GM19397 (cell line): Measurements from ENCODE around the gene PGRMC2.
"Not testable (repeated sequence)": the region's sequence is repeated elsewhere in the genome, so short reads cannot be mapped to it uniquely, and the experiment has no call there.

Experiments used
- ATAC-seq: cut with Tn5 transposase; IDR thresholded peaks from one replicate; pipeline ENCODE4 v1.9.1; 2021; ENCODE audit warnings: mild to moderate bottlenecking, moderate library complexity; ENCODE audit not compliant: unreplicated experiment

PGRMC2 gene

DNA sequence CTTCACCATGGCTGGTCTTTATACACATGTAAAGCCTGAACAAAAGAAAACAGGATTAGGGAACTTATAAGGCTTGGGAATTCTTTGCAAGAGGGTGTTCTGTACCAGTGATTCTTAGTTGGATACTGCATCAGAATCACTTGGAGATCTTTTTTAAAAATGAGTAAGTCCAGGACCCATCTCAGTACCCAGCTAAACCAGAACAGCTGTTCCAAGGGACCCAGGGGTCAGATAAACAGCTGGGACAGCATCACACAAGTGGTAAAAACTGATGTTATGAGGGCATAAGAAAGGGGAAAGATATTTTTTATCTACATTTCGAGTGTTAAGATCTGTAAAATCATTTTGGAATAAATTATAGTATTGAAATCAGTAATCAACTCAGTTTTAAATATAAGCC, 16.1 kb downstream of the PGRMC2 start:
- ATAC-seq: no peak

DNA sequence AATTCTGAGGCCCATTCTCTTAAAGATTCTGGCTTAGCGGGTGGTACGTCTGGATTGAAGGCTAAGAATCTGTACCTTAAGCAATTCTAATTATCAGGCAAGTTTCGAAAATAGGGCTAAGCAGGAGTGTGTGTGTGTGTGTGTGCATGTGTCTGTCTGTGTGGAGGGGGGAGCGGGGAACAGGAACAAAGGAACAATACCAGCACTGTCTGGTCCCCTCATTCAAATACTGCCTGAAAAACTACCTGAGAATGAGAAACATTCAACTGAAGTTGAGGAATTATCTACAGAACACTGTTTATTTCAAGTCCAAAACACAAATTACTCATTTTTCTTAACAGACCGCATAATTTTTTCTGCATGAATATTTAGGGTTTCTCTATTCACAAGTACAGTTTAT, 18.6 kb downstream of the PGRMC2 start:
- no peak for ATAC-seq

GRCh38 chr4:128267745-128268144, 19.9 kb downstream of the PGRMC2 start:
- no peak for ATAC-seq

GRCh38 chr4:128267171-128267570, 20.4 kb downstream of the PGRMC2 start:
- ATAC-seq: not testable (repeated sequence)

- not testable (repeated sequence) for ATAC-seq
Measured at GRCh38 chr4:128265550-128265949, 22.1 kb downstream of the PGRMC2 start.

GRCh38 chr4:128259889-128260288, 27.7 kb downstream of the PGRMC2 start:
- not testable (repeated sequence) for ATAC-seq

DNA sequence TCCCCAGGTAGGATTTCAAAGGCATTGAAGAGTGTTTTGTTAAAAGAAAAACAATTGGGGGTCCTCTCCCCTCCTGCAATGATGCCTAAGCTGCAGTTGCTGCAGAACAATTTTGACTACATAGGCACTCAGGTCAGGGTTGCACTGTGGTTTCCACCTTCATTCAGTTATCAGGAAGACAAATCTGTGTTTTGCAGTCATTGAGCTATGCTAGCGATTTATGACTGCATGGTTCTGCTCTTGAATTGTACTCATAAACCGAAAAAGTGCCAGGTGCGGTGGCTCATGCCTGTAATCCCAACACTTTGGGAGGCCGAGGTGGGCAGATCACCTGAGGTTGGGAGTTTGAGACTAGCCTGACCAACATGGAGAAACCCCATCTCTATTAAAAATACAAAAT, 29.4 kb downstream of the PGRMC2 start:
- not testable (repeated sequence) for ATAC-seq

- no peak for ATAC-seq
Measured at GRCh38 chr4:128256539-128256938, 31.1 kb downstream of the PGRMC2 start.

GRCh38 chr4:128255906-128256305, 31.7 kb downstream of the PGRMC2 start:
- no peak for ATAC-seq

GRCh38 chr4:128249787-128250668, 37.6 kb downstream of the PGRMC2 start:
- ATAC-seq: no peak

- no peak for ATAC-seq
Measured at GRCh38 chr4:128247906-128248305, 39.7 kb downstream of the PGRMC2 start.

DNA sequence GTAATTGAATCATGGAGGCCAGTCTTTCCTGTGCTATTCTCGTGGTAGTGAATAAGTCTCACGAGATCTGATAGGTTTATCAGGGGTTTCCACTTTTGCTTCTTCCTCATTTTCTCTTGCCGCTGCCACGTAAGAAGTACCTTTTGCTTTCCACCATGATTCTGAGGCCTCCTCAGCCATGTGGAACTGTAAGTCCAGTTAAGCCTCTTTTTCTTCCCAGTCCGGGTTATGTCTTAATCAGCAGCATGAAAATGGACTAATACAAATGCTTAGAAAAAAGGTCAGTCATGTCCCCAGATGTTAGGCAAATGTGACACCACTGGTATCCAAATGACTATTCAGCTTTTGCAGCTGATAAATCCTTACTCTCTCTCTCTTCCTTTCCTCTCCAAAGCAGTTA, 42.2 kb downstream of the PGRMC2 start:
- ATAC-seq: not testable (repeated sequence)

- ATAC-seq: no peak
Measured at GRCh38 chr4:128244379-128244778, 43.2 kb downstream of the PGRMC2 start.

- no peak for ATAC-seq
Measured at GRCh38 chr4:128242601-128243000, 45.0 kb downstream of the PGRMC2 start.

DNA sequence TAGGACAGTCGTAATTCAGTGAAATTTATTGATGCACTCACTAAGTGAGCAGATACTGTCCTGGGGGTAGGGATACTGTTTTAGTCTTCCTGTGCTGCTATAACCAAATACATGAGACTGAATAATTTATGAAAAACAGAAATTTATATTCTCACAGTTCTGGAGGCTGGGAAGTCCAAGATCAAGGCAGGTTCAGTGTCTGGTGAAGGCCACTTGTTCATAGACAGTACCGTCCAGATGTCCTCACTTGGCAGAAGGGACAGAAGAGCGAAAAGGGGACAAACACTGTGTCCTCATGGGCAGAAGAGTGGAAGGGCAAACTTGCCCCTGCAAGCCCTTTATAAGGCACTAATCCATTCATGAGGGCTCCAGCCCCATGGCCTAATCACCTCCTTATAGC, 45.6 kb downstream of the PGRMC2 start:
- ATAC-seq: no peak

DNA sequence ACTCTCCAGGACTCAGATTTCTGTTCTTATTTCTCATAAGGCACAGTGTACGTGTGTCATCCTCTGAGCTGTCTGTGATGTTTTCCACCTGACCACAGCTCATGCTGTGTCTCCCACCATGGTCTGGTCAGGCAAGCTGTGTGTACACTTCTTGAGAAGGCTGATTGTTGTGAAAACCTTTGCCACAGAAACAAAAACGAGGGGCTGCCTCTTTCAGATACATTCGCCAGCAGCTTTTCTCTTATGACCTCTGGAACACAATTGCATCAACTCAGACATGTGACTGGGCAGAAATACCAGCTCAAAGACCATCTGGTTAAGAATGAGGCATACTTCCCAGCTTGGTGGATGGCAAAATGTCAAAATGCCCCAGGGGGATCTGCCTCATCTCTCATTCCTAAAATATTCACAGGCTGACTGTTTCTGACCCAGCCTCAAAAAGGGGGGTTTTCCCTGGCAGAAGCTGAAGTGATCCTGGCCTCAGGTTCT, 46.1 kb downstream of the PGRMC2 start:
- no peak for ATAC-seq

GRCh38 chr4:128241019-128241418, 46.6 kb downstream of the PGRMC2 start:
- ATAC-seq: no peak

DNA sequence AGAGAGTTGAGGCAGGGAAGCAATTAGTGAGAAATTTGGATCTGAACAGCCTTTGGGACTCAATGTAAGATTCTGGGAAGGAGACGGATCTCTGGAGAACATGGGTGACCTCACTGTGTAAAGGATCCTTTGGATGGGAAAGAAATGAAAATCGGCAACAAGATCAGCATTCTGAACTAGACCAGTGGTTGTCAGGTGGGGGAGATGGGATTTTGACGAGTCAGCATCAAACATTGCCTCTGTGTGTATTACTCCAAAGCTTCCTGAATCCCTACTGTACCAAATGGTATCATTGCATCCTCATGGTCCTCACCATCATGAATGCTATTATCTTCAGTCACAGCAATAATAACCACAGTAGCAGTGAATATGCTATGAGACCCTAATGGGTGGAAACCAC, 52.8 kb downstream of the PGRMC2 start:
- no peak for ATAC-seq

DNA sequence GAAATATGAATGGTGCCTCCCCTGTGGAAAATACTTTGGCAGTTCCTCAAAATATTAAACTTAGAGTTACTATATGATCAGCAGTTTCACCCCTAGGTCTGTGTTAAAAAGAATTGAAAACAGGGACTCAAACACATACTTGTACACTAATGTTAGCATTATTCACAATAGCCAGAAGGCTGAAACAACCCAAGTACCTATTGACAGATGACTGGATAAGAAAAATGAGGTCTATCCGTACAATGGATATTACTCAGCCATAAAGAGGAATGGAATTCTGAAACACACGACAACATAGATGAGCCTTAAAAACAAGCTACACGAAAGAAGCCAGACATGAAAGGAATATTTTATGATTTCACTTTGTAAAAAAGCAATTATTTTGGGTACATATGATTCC, 54.9 kb downstream of the PGRMC2 start:
- ATAC-seq: no peak

GRCh38 chr4:128228845-128229795, 58.5 kb downstream of the PGRMC2 start:
- no peak for ATAC-seq

- no peak for ATAC-seq
Measured at GRCh38 chr4:128227991-128228571, 59.5 kb downstream of the PGRMC2 start.
